ENCODE measurements around the gene BLOC1S6. TPM values are rescaled to one million over a fixed set of nuclear protein-coding genes. Genes with fewer than 3 reads are reported as not detected.

BLOC1S6 gene
- polyA plus RNA-seq, 1 donor from 2014 or later: 179 TPM

GRCh38 chr15:45594319-45594718 is 7.1 kb downstream of the BLOC1S6 start:
- no peak overlapping the region for H3K4me3 ChIP-seq (ENCODE audit: low read length)
- no peaks in the 10 kb centered on the region for H4K20me1 ChIP-seq (ENCODE audit: insufficient read depth)
- no peak overlapping the region for H3K27ac ChIP-seq (ENCODE audit: low read length)
- no peak overlapping the region for H2AFZ ChIP-seq (ENCODE audit: low read depth, low read length)
- TF ChIP-seq SMC3 (conservative IDR thresholded peaks at IDR 0.05; ENCODE audit: poor library complexity): no peak
- TF ChIP-seq, protein P1, sequence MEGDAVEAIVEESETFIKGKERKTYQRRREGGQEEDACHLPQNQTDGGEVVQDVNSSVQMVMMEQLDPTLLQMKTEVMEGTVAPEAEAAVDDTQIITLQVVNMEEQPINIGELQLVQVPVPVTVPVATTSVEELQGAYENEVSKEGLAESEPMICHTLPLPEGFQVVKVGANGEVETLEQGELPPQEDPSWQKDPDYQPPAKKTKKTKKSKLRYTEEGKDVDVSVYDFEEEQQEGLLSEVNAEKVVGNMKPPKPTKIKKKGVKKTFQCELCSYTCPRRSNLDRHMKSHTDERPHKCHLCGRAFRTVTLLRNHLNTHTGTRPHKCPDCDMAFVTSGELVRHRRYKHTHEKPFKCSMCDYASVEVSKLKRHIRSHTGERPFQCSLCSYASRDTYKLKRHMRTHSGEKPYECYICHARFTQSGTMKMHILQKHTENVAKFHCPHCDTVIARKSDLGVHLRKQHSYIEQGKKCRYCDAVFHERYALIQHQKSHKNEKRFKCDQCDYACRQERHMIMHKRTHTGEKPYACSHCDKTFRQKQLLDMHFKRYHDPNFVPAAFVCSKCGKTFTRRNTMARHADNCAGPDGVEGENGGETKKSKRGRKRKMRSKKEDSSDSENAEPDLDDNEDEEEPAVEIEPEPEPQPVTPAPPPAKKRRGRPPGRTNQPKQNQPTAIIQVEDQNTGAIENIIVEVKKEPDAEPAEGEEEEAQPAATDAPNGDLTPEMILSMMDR (IDR thresholded peaks at IDR 0.05; ENCODE audit: poor library complexity, severe bottlenecking): no peak
- no peak for TF ChIP-seq EZH2 (IDR thresholded peaks at IDR 0.05; ENCODE audit: borderline replicate concordance, insufficient read depth, low read length, poor library complexity, severe bottlenecking)
- no peak for TF ChIP-seq TAF1 (IDR thresholded peaks at IDR 0.05; ENCODE audit: low read depth)
- TF ChIP-seq EP300 (conservative IDR thresholded peaks at IDR 0.05; ENCODE audit: poor library complexity, severe bottlenecking): no peak
- TF ChIP-seq POLR2AphosphoS5 (IDR thresholded peaks at IDR 0.05): no peak
- TF ChIP-seq REST (IDR thresholded peaks at IDR 0.05; ENCODE audit: borderline replicate concordance): no peak
- TF ChIP-seq MXI1 (conservative IDR thresholded peaks at IDR 0.05; ENCODE audit: poor library complexity, severe bottlenecking): no peak
- no peak for TF ChIP-seq RAD21 (conservative IDR thresholded peaks at IDR 0.05)
- no peaks in the 10 kb centered on the region for H3F3A ChIP-seq (ENCODE audit: insufficient read depth, low read length, poor library complexity, severe bottlenecking)
- peaks cover 12% of the 10 kb centered on the region for H3K36me3 ChIP-seq (ENCODE audit: insufficient read depth, low read length)
- H3K27me3 ChIP-seq (ENCODE audit: insufficient read depth, low read depth, low read length): no peaks in the 10 kb centered on the region
- no peak overlapping the region for H3K4me2 ChIP-seq (ENCODE audit: low read length)
- H3K79me2 ChIP-seq (replicated peaks; ENCODE audit: insufficient read depth, low read length): peaks cover 39% of the 10 kb centered on the region
- H3K9me2 ChIP-seq (ENCODE audit: insufficient read depth, low read length): no peaks in the 10 kb centered on the region
- no peak overlapping the region for H3K9ac ChIP-seq (ENCODE audit: low read length)
- H3K9me3 ChIP-seq (ENCODE audit: low read length): no peaks in the 10 kb centered on the region

GRCh38 chr15:45594835-45595530 is 7.8 kb downstream of the BLOC1S6 start:
- peaks cover 12% of the 10 kb centered on the region for H3K36me3 ChIP-seq (ENCODE audit: insufficient read depth, low read length)
- H2AFZ ChIP-seq (ENCODE audit: low read depth, low read length): no peak overlapping the region
- no peak overlapping the region for H3K9ac ChIP-seq (ENCODE audit: low read length)
- peaks cover 33% of the 10 kb centered on the region for H3K79me2 ChIP-seq (replicated peaks; ENCODE audit: insufficient read depth, low read length)
- H4K20me1 ChIP-seq (ENCODE audit: insufficient read depth): no peaks in the 10 kb centered on the region
- no peak for TF ChIP-seq RAD21 (conservative IDR thresholded peaks at IDR 0.05)
- no peak for TF ChIP-seq POLR2AphosphoS5 (IDR thresholded peaks at IDR 0.05)
- no peak for TF ChIP-seq MXI1 (conservative IDR thresholded peaks at IDR 0.05; ENCODE audit: poor library complexity, severe bottlenecking)
- no peak for TF ChIP-seq TAF1 (IDR thresholded peaks at IDR 0.05; ENCODE audit: low read depth)
- TF ChIP-seq, protein P1 (IDR thresholded peaks at IDR 0.05; ENCODE audit: poor library complexity, severe bottlenecking): no peak
- no peak for TF ChIP-seq SMC3 (conservative IDR thresholded peaks at IDR 0.05; ENCODE audit: poor library complexity)
- no peak for TF ChIP-seq EP300 (conservative IDR thresholded peaks at IDR 0.05; ENCODE audit: poor library complexity, severe bottlenecking)
- TF ChIP-seq REST (IDR thresholded peaks at IDR 0.05; ENCODE audit: borderline replicate concordance): no peak
- TF ChIP-seq EZH2 (IDR thresholded peaks at IDR 0.05; ENCODE audit: borderline replicate concordance, insufficient read depth, low read length, poor library complexity, severe bottlenecking): no peak
- no peaks in the 10 kb centered on the region for H3K9me3 ChIP-seq (ENCODE audit: low read length)
- no peaks in the 10 kb centered on the region for H3K27me3 ChIP-seq (ENCODE audit: insufficient read depth, low read depth, low read length)
- no peaks in the 10 kb centered on the region for H3K9me2 ChIP-seq (ENCODE audit: insufficient read depth, low read length)
- no peak overlapping the region for H3K4me2 ChIP-seq (ENCODE audit: low read length)
- no peak overlapping the region for H3K4me3 ChIP-seq (ENCODE audit: low read length)
- no peaks in the 10 kb centered on the region for H3F3A ChIP-seq (ENCODE audit: insufficient read depth, low read length, poor library complexity, severe bottlenecking)
- H3K27ac ChIP-seq (ENCODE audit: low read length): no peak overlapping the region

All from neural cell (in vitro differentiated cells).